ENCODE results near the gene GOPC.
A peak's percentile ranks its signal among the peaks of the same experiment; 100 is the strongest.
"Not testable (repeated sequence)": the region's sequence is repeated elsewhere in the genome, so short reads cannot be mapped to it uniquely, and the experiment has no call there.

Gene GOPC

GRCh38 chr6:117602151-117602898 is at the start of gene GOPC:
GOPC (minus strand) TSS chr6:117602511; CDS start chr6:117602288, 223 bp downstream.
- DNase-seq (ENCODE audit: low spot score), result peak; percentile 98

- not testable (repeated sequence) for DNase-seq (ENCODE audit: low spot score)
These were observed 49.7 kb upstream of the GOPC start for GRCh38 chr6:117651984-117652383.

- DNase-seq (ENCODE audit: low spot score), result no peak
These were observed 40.7 kb upstream of the GOPC start for GRCh38 chr6:117642976-117643375.

GRCh38 chr6:117637770-117638169 is 35.5 kb upstream of the GOPC start:
- DNase-seq (ENCODE audit: low spot score), result no peak

GRCh38 chr6:117629119-117629660 is 26.9 kb upstream of the GOPC start:
- no peak for DNase-seq (ENCODE audit: low spot score)

GRCh38 chr6:117627533-117627932 is 25.2 kb upstream of the GOPC start:
- no peak for DNase-seq (ENCODE audit: low spot score)

- DNase-seq (ENCODE audit: low spot score), result no peak
These were observed 22.7 kb upstream of the GOPC start for GRCh38 chr6:117624869-117625481.

- no peak for DNase-seq (ENCODE audit: low spot score)
These were observed 16.9 kb upstream of the GOPC start for GRCh38 chr6:117619178-117619577.

GRCh38 chr6:117617210-117618035 is 15.1 kb upstream of the GOPC start:
- DNase-seq (ENCODE audit: low spot score), result no peak

- DNase-seq (ENCODE audit: low spot score), result no peak
These were observed 14.3 kb upstream of the GOPC start for GRCh38 chr6:117616391-117617209.

GRCh38 chr6:117615750-117616390 is 13.6 kb upstream of the GOPC start:
- no peak for DNase-seq (ENCODE audit: low spot score)

- DNase-seq (ENCODE audit: low spot score), result no peak
These were observed 11.7 kb upstream of the GOPC start for GRCh38 chr6:117613920-117614560.

GRCh38 chr6:117607511-117607910 is 5.2 kb upstream of the GOPC start:
- DNase-seq (ENCODE audit: low spot score), result no peak

- peak; percentile 76 for DNase-seq (ENCODE audit: low spot score)
These were observed 3.0 kb upstream of the GOPC start for GRCh38 chr6:117605169-117605826.

- no peak for DNase-seq (ENCODE audit: low spot score)
These were observed 1.5 kb upstream of the GOPC start for GRCh38 chr6:117603821-117604220.

GRCh38 chr6:117602899-117603588 is 733 bp upstream of the GOPC start:
- no peak for DNase-seq (ENCODE audit: low spot score)

- peak; percentile 2 for DNase-seq (ENCODE audit: low spot score)
These were observed 530 bp downstream of the GOPC start for GRCh38 chr6:117601811-117602150.

- DNase-seq (ENCODE audit: low spot score), result no peak
These were observed 2.1 kb downstream of the GOPC start for GRCh38 chr6:117600008-117600743.

GRCh38 chr6:117597755-117598154 is 4.6 kb downstream of the GOPC start:
- DNase-seq (ENCODE audit: low spot score), result no peak

All from germinal center (tissue), 1 donor.